Endothelial cell (in vitro differentiated cells): Measurements from ENCODE around the gene PLEKHB2. TPM values are rescaled to one million over a fixed set of nuclear protein-coding genes. Genes with fewer than 3 reads are reported as not detected.

Experiments used
- DNase-seq: peaks from one replicate; pipeline ENCODE4 v3.0.0; 2021; ENCODE audit warnings: low spot score
- H3K27ac Mint-ChIP-seq: one replicate; pipeline ENCODE4 v1.8.0; 2021; ENCODE audit warnings: mixed read lengths, inconsistent platforms; ENCODE audit not compliant: unreplicated experiment
- H3K27me3 Mint-ChIP-seq: one replicate; pipeline ENCODE4 v1.8.0; 2021; ENCODE audit warnings: mild to moderate bottlenecking, moderate library complexity, mixed read lengths, inconsistent platforms; ENCODE audit not compliant: unreplicated experiment
- H3K36me3 Mint-ChIP-seq: one replicate; pipeline ENCODE4 v1.8.0; 2021; ENCODE audit warnings: mild to moderate bottlenecking, low read depth, mixed read lengths, inconsistent platforms; ENCODE audit not compliant: unreplicated experiment
- H3K4me1 Mint-ChIP-seq: one replicate; pipeline ENCODE4 v1.8.0; 2021; ENCODE audit warnings: mild to moderate bottlenecking, mixed read lengths, inconsistent platforms; ENCODE audit not compliant: unreplicated experiment
- H3K4me3 Mint-ChIP-seq: one replicate; pipeline ENCODE4 v1.8.0; 2021; ENCODE audit warnings: mild to moderate bottlenecking, mixed read lengths, inconsistent platforms; ENCODE audit not compliant: unreplicated experiment
- H3K9me3 Mint-ChIP-seq: one replicate; pipeline ENCODE4 v1.8.0; 2021; ENCODE audit warnings: mixed read lengths, inconsistent platforms; ENCODE audit not compliant: unreplicated experiment
- CTCF ChIP-seq: fragments of 200-600 bp; sonication (generic); IDR thresholded peaks from one replicate; pipeline ENCODE4 v1.5.0; 2021; ENCODE audit warnings: antibody characterized with exemption; ENCODE audit not compliant: unreplicated experiment
- total RNA-seq: library from RNA; stranded (reverse); fragmentation: NEBNext Ultra II Directional; extraction: Animal tissue kit (Norgen Biotek cat#: 25700); gene quantifications from one replicate; pipeline ENCODE4 v1.2.1, GENCODE V29; 2021; ENCODE audit not compliant: unreplicated experiment

The PLEKHB2 gene
- total RNA-seq, 1 donor from 2014 or later, result 59.2 TPM

DNA sequence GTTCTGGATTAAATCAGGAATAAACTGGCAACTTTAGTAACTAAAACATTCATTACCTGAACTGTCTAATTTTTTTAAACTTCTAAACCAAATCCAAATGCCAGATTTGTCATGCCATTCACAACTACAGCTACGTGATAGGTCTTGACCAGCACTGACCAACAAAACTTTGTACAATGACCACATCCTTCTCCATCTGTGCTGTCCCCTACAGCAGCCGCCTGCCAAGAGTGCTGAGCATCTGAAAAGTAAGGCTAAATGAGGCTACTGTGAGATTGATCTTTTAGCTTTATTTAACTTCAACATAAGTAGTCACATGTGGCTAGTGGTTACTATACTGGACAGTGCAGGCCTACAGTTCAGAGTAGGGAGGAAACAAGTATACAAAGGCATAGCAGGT is 19.5 kb upstream of the PLEKHB2 start:
- DNase-seq, result no peak
- no peaks in the 10 kb centered on the region for H3K9me3 Mint-ChIP-seq
- no peaks in the 10 kb centered on the region for H3K27me3 Mint-ChIP-seq
- no peak overlapping the region for H3K4me3 Mint-ChIP-seq
- H3K4me1 Mint-ChIP-seq, result peaks cover 12% of the 10 kb centered on the region
- H3K36me3 Mint-ChIP-seq, result peaks cover 34% of the 10 kb centered on the region
- peak overlapping the region; percentile 63 for H3K27ac Mint-ChIP-seq
- TF ChIP-seq CTCF, result no peak

DNA sequence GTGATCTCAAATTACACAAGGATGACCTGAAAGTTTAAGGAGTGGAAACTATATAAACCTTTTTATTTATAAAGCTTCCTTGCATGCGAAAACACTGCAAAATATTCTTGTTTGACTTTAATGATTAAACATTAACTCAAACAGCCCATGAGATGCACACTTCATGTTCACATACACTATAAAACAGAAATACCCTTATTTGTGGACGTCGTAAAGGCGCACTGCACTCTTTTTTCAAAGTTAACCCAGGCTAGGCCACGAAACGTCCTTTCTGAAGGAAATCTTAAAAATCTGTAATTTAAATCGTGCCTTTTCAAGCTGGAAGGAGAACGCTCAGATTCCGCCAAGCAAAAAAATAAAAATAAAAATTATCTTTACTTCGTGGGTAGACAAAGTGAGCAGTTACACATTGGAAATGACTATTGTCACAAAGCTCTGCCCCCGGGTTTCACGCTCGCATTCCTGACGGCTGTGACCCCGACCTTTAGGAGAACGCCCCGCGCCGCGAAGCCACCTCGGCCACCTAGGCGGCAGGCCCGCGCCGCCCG is 12.6 kb upstream of the PLEKHB2 start:
- DNase-seq, result no peak
- Mint-ChIP-seq H3K9me3 (no peaks in the 10 kb centered on the region), H3K27ac (peak overlapping the region; percentile 81), H3K4me1 (peaks cover 3% of the 10 kb centered on the region), H3K27me3 (peaks cover 5% of the 10 kb centered on the region), H3K4me3 (peak overlapping the region; percentile 93), H3K36me3 (peaks cover 9% of the 10 kb centered on the region)
- no peak for TF ChIP-seq CTCF

GRCh38 chr2:131093006-131093695 is 12.0 kb upstream of the PLEKHB2 start, which contains the start of gene FAM168B:
FAM168B (minus strand) TSS chr2:131093460; CDS start chr2:131082646, 10,814 bp downstream.
- H3K4me1 Mint-ChIP-seq, result peaks cover 3% of the 10 kb centered on the region

DNA sequence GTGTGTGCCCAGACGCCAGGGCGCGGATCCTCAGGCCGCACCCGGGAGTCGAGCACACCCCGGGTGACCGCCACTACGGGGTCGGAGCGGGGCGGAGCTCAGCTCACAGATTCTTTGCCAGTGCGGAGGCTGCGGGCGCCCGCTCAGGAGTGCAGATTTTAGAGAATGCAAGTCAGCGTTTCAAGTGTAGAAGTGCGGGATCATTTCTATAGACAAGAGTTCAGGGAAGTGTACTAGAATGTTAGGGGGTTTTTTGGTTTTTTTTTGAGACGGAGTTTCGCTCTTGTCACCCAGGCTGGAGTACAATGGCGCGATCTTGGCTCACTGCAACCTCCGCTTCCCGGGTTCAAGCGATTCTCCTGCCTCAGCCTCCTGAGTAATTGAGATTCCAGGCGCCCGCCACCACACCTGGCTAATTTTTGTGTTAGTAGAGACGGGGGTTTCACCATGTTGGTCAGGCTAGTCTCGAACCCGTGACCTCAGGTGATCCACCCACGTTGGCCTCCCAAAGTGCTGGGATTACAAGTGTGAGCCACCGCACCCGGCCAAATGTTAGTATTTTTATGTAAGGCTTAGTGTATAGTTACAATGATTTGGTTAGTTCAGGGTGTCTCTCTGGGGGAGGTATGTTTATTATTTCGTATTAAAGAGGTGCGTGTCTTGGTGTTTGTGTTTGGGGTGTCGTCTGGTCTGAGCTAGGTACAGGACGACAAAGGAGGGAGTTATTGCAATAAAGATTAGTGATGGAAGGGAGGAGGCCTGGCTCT is 11.3 kb upstream of the PLEKHB2 start:
- Mint-ChIP-seq H3K36me3 (no peaks in the 10 kb centered on the region), H3K9me3 (no peaks in the 10 kb centered on the region), H3K4me3 (peak overlapping the region; percentile 96), H3K27ac (peak overlapping the region; percentile 93), H3K27me3 (peaks cover 5% of the 10 kb centered on the region), H3K4me1 (peaks cover 3% of the 10 kb centered on the region)
- TF ChIP-seq CTCF, result no peak
- DNase-seq, result no peak

More at GRCh38 chr2:131093006-131093695, 12.0 kb upstream of the PLEKHB2 start, which contains the start of gene FAM168B:
- DNase-seq, result peak; percentile 90
- Mint-ChIP-seq H3K9me3 (no peaks in the 10 kb centered on the region), H3K27ac (peak within 1 kb of the TSS; percentile 93), H3K27me3 (peaks cover 5% of the 10 kb centered on the region), H3K4me3 (peak within 1 kb of the TSS; percentile 96), H3K36me3 (peaks cover 5% of the 10 kb centered on the region)
- no peak for TF ChIP-seq CTCF
